Type B pancreatic cell (in vitro differentiated cells): ENCODE results near the gene ARNT2. TPM values are rescaled to one million over a fixed set of nuclear protein-coding genes. Genes with fewer than 3 reads are reported as not detected.
A peak's percentile ranks its signal among the peaks of the same experiment; 100 is the strongest.

Experiments
- DNase-seq: peaks from one replicate; pipeline ENCODE4 v3.0.0; 2021; ENCODE audit warnings: mixed read lengths; ENCODE audit not compliant: unreplicated experiment; ENCODE audit errors: extremely low spot score
- H3K27ac Mint-ChIP-seq: 2 replicates; pipeline ENCODE4 v1.8.0; 2021; ENCODE audit warnings: mild to moderate bottlenecking, mixed read lengths
- H3K27me3 Mint-ChIP-seq: 2 replicates; pipeline ENCODE4 v1.8.0; 2021; ENCODE audit warnings: mixed read lengths
- H3K36me3 Mint-ChIP-seq: 2 replicates; pipeline ENCODE4 v1.8.0; 2021; ENCODE audit warnings: mixed read lengths
- H3K4me1 Mint-ChIP-seq: one replicate; pipeline ENCODE4 v1.8.0; 2021; ENCODE audit warnings: mixed read lengths; ENCODE audit not compliant: unreplicated experiment
- H3K4me3 Mint-ChIP-seq: 2 replicates; pipeline ENCODE4 v1.8.0; 2021; ENCODE audit warnings: mild to moderate bottlenecking, mixed read lengths
- H3K9me3 Mint-ChIP-seq: 2 replicates; pipeline ENCODE4 v1.8.0; 2021; ENCODE audit warnings: mixed read lengths
- total RNA-seq: library from RNA; stranded (reverse); gene quantifications from 2 replicates; pipeline ENCODE4 v1.2.1, GENCODE V29; 2021; ENCODE audit warnings: low replicate concordance
- TF ChIP-seq, protein P1 (sequence below): fragments of 200-600 bp; sonication (generic); conservative IDR thresholded peaks from 2 replicates; pipeline ENCODE4 v1.5.0; 2021; ENCODE audit warnings: antibody characterized with exemption, mild to moderate bottlenecking

The ARNT2 gene
- total RNA-seq, 1 donor from 2014 or later = 22.4 TPM

DNA sequence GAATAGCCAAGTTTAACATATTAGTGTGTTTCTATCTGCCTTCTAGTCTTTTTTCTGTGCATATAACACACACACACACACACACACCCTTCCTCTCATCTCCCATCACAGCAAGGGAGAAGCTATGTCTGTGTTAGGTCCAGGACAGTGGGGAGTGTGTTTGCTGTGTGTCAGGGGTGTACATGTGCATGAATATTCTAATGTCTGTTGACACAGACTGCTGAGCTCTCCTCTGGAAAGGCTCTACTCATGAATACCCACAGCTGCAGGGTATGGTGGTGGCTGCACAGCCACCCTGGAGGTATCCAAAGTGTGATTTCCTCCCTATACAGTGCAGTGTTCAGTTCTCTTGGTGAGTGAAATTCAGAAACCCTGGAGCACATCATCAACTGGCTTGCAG is 42.9 kb downstream of the ARNT2 start:
- Mint-ChIP-seq H3K4me1 (peaks cover 14% of the 10 kb centered on the region), H3K4me3 (no peak overlapping the region), H3K36me3 (peaks cover 5% of the 10 kb centered on the region), H3K27me3 (no peaks in the 10 kb centered on the region), H3K9me3 (no peaks in the 10 kb centered on the region), H3K27ac (no peak overlapping the region)
- no peak for DNase-seq
- TF ChIP-seq, protein P1, sequence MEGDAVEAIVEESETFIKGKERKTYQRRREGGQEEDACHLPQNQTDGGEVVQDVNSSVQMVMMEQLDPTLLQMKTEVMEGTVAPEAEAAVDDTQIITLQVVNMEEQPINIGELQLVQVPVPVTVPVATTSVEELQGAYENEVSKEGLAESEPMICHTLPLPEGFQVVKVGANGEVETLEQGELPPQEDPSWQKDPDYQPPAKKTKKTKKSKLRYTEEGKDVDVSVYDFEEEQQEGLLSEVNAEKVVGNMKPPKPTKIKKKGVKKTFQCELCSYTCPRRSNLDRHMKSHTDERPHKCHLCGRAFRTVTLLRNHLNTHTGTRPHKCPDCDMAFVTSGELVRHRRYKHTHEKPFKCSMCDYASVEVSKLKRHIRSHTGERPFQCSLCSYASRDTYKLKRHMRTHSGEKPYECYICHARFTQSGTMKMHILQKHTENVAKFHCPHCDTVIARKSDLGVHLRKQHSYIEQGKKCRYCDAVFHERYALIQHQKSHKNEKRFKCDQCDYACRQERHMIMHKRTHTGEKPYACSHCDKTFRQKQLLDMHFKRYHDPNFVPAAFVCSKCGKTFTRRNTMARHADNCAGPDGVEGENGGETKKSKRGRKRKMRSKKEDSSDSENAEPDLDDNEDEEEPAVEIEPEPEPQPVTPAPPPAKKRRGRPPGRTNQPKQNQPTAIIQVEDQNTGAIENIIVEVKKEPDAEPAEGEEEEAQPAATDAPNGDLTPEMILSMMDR = no peak

DNA sequence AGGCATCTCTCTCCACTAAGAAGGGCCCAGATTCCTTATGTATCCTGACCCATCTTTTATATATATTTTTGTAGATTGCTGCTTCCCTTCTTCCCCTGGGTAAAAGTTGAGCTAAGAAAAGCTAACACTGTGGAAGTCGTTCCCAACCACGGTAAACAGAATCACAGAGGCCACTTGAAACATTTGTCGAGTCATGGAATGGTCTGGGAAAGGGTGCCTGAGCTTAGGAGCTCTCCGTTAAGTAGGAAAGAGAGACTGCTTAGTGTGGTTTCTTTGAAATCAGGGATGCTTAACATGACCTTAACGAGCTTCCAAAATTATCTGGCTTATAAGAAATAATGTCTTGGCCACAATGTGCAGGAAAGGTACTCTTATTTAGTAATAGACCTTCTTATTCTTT is 45.6 kb downstream of the ARNT2 start:
- Mint-ChIP-seq H3K4me1 (peaks cover 16% of the 10 kb centered on the region), H3K36me3 (peaks cover 5% of the 10 kb centered on the region), H3K27ac (no peak overlapping the region), H3K27me3 (peaks cover 3% of the 10 kb centered on the region), H3K9me3 (no peaks in the 10 kb centered on the region), H3K4me3 (no peak overlapping the region)
- DNase-seq = no peak
- TF ChIP-seq, protein P1 = no peak

DNA sequence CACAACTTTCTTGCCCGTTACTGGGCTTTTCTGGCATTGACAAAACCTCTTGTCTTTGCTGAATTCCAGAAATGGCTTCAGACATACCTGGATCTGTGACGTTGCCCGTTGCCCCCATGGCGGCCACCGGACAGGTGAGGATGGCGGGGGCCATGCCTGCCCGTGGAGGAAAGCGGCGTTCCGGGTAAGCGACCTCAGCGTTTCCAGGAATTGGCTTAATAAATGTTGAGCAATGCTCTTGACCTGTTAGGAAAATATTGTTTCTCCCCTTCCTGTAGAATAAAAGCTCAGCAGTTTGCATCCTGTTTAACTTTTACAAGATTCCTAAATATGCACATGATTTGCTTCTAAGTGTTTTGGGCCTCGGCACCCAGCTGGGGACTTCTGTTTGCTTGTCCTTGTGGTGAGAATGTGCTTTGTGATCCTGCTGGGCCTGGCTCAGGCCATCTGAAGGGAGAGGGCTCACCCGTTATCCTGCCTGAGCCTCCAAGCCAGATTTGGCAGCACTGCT is 46.7 kb downstream of the ARNT2 start:
- Mint-ChIP-seq H3K4me1 (peaks cover 22% of the 10 kb centered on the region), H3K9me3 (no peaks in the 10 kb centered on the region), H3K4me3 (no peak overlapping the region), H3K27ac (no peak overlapping the region), H3K27me3 (peaks cover 6% of the 10 kb centered on the region), H3K36me3 (peaks cover 5% of the 10 kb centered on the region)
- TF ChIP-seq, protein P1 = no peak
- DNase-seq = no peak

DNA sequence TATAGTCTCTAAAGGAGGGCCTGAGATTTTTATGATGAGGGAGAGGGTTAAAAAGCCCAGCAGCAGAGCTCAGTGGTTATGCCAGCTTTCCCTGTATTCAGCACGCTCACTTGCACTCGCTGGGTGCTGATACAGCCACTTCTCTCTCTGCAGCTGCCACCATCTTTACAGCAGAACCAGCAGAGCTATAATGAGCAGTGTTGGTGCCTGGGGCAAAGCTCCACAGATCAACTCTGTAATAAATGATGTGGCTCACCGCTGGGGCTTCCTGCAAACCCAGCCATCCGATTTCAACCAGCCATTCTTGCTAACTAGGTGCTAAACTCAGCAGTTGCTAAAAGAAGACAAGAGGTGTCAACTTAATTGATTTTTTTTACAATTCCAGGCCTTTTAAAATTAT is 48.0 kb downstream of the ARNT2 start:
- Mint-ChIP-seq H3K27ac (no peak overlapping the region), H3K9me3 (no peaks in the 10 kb centered on the region), H3K27me3 (peaks cover 6% of the 10 kb centered on the region), H3K4me3 (peak overlapping the region; percentile 58), H3K36me3 (peaks cover 5% of the 10 kb centered on the region), H3K4me1 (peaks cover 31% of the 10 kb centered on the region)
- TF ChIP-seq, protein P1 = no peak
- DNase-seq = no peak

DNA sequence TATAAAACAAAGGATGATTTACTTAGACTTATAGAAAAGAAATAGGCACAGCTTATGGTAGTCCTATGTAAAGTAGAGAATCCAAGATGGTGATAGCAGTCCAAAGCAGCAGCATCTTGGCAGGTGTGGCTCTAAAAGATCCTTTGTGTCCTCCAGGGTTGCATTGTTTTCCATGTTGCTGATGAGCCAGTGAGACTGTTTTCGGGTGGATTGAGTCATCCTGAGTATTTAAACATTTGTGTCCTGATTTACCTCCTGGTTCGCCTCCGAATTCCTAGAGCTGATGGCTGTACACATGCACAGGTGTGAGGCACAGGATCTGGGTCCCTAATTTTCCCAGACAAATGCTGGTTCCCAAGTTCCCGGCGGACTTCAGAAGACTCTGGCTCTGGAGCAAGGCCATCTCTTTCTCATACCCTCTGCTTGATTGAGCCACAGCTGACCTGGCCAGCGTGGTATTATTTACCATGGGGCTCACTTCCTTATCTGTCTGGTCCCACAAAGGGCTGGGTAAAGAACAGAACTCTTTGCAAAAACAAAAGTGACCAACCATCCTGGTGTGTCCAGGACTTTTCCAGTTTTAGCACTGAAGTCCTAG is 51.0 kb downstream of the ARNT2 start:
- Mint-ChIP-seq H3K27me3 (peaks cover 6% of the 10 kb centered on the region), H3K36me3 (peaks cover 10% of the 10 kb centered on the region), H3K9me3 (no peaks in the 10 kb centered on the region), H3K4me1 (peaks cover 46% of the 10 kb centered on the region), H3K27ac (peak overlapping the region; percentile 74), H3K4me3 (peak overlapping the region; percentile 58)
- no peak for DNase-seq
- TF ChIP-seq, protein P1 = no peak
